Measurements from ENCODE around the gene GNE. TPM values are rescaled to one million over a fixed set of nuclear protein-coding genes. Genes with fewer than 3 reads are reported as not detected.
"Not testable (repeated sequence)": the region's sequence is repeated elsewhere in the genome, so short reads cannot be mapped to it uniquely, and the experiment has no call there.

Gene GNE
- total and polyA plus RNA-seq, 2 of the 8 experiments (the other 6 are each of a cell fraction or from before 2014, with no cell fraction given) = 5.1 to 11.1 TPM

- TF ChIP-seq CTCF (IDR thresholded peaks at IDR 0.05; ENCODE audit: control extremely low read depth in 1 of 3, insufficient read depth in 1 of 3, low read depth in 1 of 3, low read length in 3 of 3) (no peak), PHF8 (conservative IDR thresholded peaks at IDR 0.05; ENCODE audit: low read depth, low read length) (no peak)
Measured at GRCh38 chr9:36177571-36177970, 80.7 kb downstream of the GNE start (continued).

- H2AK5ac ChIP-seq (ENCODE audit: low read depth, low read length); H3K4me1 ChIP-seq (replicated peaks in 1 of 4; ENCODE audit: control insufficient read depth in 3 of 4, insufficient read depth in 4 of 4, low read length in 3 of 4); H3K4me3 ChIP-seq (ENCODE audit: extremely low read depth in 1 of 4, insufficient read depth in 2 of 4, low read depth in 3 of 4, low read length in 4 of 4); H3K36me3 ChIP-seq (ENCODE audit: control insufficient read depth in 2 of 4, insufficient read depth in 4 of 4, low read length in 3 of 4); FAIRE-seq; H3K27ac ChIP-seq (ENCODE audit: low read depth, low read length); H3K14ac ChIP-seq (ENCODE audit: insufficient read length); H3K79me1 ChIP-seq (ENCODE audit: low read depth, low read length); H2BK15ac ChIP-seq (ENCODE audit: low read length); H3K4me2 ChIP-seq (ENCODE audit: insufficient read depth in 1 of 2, low read depth in 2 of 2, low read length in 2 of 2); H2BK120ac ChIP-seq (replicated peaks; ENCODE audit: low read depth, low read length); H4K20me1 ChIP-seq (replicated peaks in 1 of 2; ENCODE audit: control insufficient read depth in 1 of 2, insufficient read depth in 2 of 2, low read length in 2 of 2); H3K9me3 ChIP-seq (ENCODE audit: insufficient read depth in 2 of 2, low read depth in 1 of 2, low read length in 1 of 2); H2BK20ac ChIP-seq (ENCODE audit: low read length); H3K27me3 ChIP-seq (replicated peaks in 1 of 4; ENCODE audit: control insufficient read depth in 3 of 4, extremely low read depth in 1 of 4, insufficient read depth in 3 of 4, low read length in 3 of 4); H4K5ac ChIP-seq (ENCODE audit: insufficient read length, low read depth, low read length); H4K91ac ChIP-seq (replicated peaks; ENCODE audit: insufficient read length, low read length); DNase-seq (ENCODE audit: low read depth in 1 of 2, low spot score in 2 of 2); H2AFZ ChIP-seq (ENCODE audit: low read length); H3K23ac ChIP-seq (ENCODE audit: insufficient read length); H3K9ac ChIP-seq (replicated peaks in 1 of 4; ENCODE audit: extremely low read depth in 1 of 4, low read depth in 3 of 4, low read length in 3 of 4); H4K8ac ChIP-seq (ENCODE audit: extremely low read depth, insufficient read depth, low read length); H3K4ac ChIP-seq (replicated peaks; ENCODE audit: insufficient read length, low read depth, low read length); H3K56ac ChIP-seq (replicated peaks; ENCODE audit: insufficient read length, low read depth, low read length); POLR2A ChIA-PET (ENCODE audit: partially characterized antibody); H3K18ac ChIP-seq (ENCODE audit: extremely low read depth, low read length); H3K79me2 ChIP-seq (ENCODE audit: control insufficient read depth in 1 of 2, insufficient read depth in 2 of 2, low read length in 2 of 2); H2BK5ac ChIP-seq (ENCODE audit: low read depth, low read length); H3K23me2 ChIP-seq (ENCODE audit: low read depth, low read length); H2BK12ac ChIP-seq (ENCODE audit: low read depth, low read length): not testable (repeated sequence)
- WGBS, 2 experiments (ENCODE audit: extremely low coverage in 1 of 2, insufficient coverage in 1 of 2, insufficient read length in 1 of 2, insufficient replicate concordance in 2 of 2, low coverage in 1 of 2, low lambda C conversion rate in 2 of 2, missing lambda C conversion rate in 1 of 2) = 96% methylated on average over 10 of the region's 10 CpGs; no CpG with 5 or more reads in 1 of the 2 experiments
- CTCF ChIA-PET (ENCODE audit: partially characterized antibody) = interaction anchor here (1.6 to 3.5 kb wide), 2 partner anchors 10 to 14 kb away, joined by 6 to 9 read pairs; partner anchors contain the start of gene CLTA
Measured at GRCh38 chr9:36176496-36176895, 81.8 kb downstream of the GNE start.

Measured in H1 (cell line).